ENCODE data around the gene AGGF1.

Gene AGGF1

DNA sequence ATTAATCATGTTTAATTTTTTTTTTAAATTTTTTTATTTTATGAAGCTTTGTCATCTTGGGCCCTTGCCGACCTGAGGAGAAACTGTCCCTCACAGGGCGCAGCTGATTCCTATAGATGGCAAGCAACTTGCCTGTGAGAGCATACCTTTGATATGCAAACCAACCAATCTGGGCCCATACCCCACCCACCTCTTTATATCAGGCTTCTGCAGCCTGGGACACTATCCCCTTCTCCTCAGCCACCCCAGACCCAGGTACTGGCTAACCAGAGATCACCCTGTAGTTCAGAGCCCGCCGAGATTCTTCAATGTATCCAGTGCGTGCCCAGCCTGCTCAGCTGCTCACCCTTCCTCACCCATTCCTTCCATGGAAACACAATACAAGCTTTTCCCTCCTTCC lies 18.7 kb upstream of the AGGF1 start:
- no peak overlapping the region for H2AFZ ChIP-seq (ENCODE audit: low read length)
- H3K4me3 ChIP-seq (ENCODE audit: low read depth, low read length, poor library complexity, severe bottlenecking), result no peak overlapping the region
- no peaks in the 10 kb centered on the region for H3K27me3 ChIP-seq (ENCODE audit: insufficient read depth, low read length)
- no peaks in the 10 kb centered on the region for H3K9me2 ChIP-seq (ENCODE audit: low read depth, low read length)
- TF ChIP-seq, protein P1, sequence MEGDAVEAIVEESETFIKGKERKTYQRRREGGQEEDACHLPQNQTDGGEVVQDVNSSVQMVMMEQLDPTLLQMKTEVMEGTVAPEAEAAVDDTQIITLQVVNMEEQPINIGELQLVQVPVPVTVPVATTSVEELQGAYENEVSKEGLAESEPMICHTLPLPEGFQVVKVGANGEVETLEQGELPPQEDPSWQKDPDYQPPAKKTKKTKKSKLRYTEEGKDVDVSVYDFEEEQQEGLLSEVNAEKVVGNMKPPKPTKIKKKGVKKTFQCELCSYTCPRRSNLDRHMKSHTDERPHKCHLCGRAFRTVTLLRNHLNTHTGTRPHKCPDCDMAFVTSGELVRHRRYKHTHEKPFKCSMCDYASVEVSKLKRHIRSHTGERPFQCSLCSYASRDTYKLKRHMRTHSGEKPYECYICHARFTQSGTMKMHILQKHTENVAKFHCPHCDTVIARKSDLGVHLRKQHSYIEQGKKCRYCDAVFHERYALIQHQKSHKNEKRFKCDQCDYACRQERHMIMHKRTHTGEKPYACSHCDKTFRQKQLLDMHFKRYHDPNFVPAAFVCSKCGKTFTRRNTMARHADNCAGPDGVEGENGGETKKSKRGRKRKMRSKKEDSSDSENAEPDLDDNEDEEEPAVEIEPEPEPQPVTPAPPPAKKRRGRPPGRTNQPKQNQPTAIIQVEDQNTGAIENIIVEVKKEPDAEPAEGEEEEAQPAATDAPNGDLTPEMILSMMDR (IDR thresholded peaks at IDR 0.05; ENCODE audit: low read length), result no peak
- no peak for TF ChIP-seq EZH2 (IDR thresholded peaks at IDR 0.05; ENCODE audit: borderline replicate concordance, low read length)
- H3K4me1 ChIP-seq (ENCODE audit: insufficient read depth, low read length, severe bottlenecking), result no peaks in the 10 kb centered on the region
- no peak overlapping the region for H3K27ac ChIP-seq (ENCODE audit: low read depth, low read length, poor library complexity, severe bottlenecking)
- no peak overlapping the region for H3K4me2 ChIP-seq (ENCODE audit: low read length)
- no peaks in the 10 kb centered on the region for H3F3A ChIP-seq (ENCODE audit: insufficient read depth, low read length)
- H4K20me1 ChIP-seq (ENCODE audit: insufficient read depth, low read length), result no peaks in the 10 kb centered on the region
- no peaks in the 10 kb centered on the region for H3K79me2 ChIP-seq (ENCODE audit: insufficient read depth, low read length)
- H3K9me3 ChIP-seq (ENCODE audit: low read length), result no peaks in the 10 kb centered on the region
- H3K9ac ChIP-seq (ENCODE audit: low read length), result no peak overlapping the region
- no peaks in the 10 kb centered on the region for H3K36me3 ChIP-seq (ENCODE audit: insufficient read depth, low read length)

DNA sequence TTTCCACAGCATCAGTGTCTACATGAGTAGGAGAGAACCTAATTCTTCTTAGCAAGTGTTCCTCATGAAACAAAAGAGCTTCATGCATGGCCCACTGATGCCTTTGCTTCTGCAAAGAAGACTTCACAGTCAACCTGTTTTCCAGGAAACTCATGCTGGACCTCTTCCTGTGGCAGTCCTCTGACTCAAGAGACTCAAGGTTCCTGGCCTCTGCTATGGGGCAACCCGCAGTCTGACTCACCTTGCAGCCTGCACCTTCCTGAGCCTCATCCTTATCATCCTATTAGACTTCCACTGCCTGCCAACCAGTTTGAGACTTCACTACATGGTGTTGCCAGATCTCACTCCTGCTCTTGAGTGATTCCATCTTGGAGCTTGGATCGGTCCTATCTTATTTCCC lies 17.6 kb upstream of the AGGF1 start:
- no peak overlapping the region for H3K4me3 ChIP-seq (ENCODE audit: low read depth, low read length, poor library complexity, severe bottlenecking)
- H3K4me1 ChIP-seq (ENCODE audit: insufficient read depth, low read length, severe bottlenecking), result no peaks in the 10 kb centered on the region
- H3K36me3 ChIP-seq (ENCODE audit: insufficient read depth, low read length), result no peaks in the 10 kb centered on the region
- H3F3A ChIP-seq (ENCODE audit: insufficient read depth, low read length), result no peaks in the 10 kb centered on the region
- H3K9ac ChIP-seq (ENCODE audit: low read length), result no peak overlapping the region
- H3K79me2 ChIP-seq (ENCODE audit: insufficient read depth, low read length), result no peaks in the 10 kb centered on the region
- TF ChIP-seq EZH2 (IDR thresholded peaks at IDR 0.05; ENCODE audit: borderline replicate concordance, low read length), result no peak
- TF ChIP-seq, protein P1 (IDR thresholded peaks at IDR 0.05; ENCODE audit: low read length), result no peak
- no peaks in the 10 kb centered on the region for H4K20me1 ChIP-seq (ENCODE audit: insufficient read depth, low read length)
- H2AFZ ChIP-seq (ENCODE audit: low read length), result no peak overlapping the region
- H3K27ac ChIP-seq (ENCODE audit: low read depth, low read length, poor library complexity, severe bottlenecking), result no peak overlapping the region
- no peaks in the 10 kb centered on the region for H3K9me2 ChIP-seq (ENCODE audit: low read depth, low read length)
- no peak overlapping the region for H3K4me2 ChIP-seq (ENCODE audit: low read length)
- H3K9me3 ChIP-seq (ENCODE audit: low read length), result no peaks in the 10 kb centered on the region
- no peaks in the 10 kb centered on the region for H3K27me3 ChIP-seq (ENCODE audit: insufficient read depth, low read length)

DNA sequence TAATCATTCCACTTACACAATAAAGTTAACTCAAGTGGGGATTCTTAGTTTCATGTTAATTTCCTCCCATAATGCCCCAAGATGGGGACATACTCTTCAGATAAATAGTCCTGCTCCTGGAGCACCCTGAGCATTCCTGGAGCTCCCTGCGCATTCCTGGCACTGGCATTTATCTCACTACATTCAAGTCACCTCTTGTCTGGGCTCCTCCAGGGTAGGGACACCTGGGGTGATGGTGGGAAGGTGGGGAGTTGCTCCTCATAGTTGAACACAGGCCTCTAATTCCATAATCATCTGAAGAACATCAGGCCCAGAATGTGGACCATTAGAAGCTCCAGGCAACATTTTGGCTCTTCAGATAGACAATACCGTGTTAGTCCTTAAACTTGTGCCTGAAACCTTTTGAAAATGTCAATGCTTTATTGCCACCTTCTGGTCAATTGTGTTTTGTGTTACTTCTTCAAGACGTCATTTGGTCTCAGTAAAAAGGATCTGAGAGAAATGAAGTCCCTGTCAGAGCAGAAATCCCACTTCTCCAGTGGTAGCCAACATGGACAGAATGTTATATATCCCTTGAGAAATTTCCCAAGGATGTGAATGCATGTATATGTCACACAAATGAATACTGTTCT lies 14.2 kb upstream of the AGGF1 start:
- Histone ChIP-seq H3K4me3 (ENCODE audit: low read depth, low read length, poor library complexity, severe bottlenecking) (no peak overlapping the region), H3K9ac (ENCODE audit: low read length) (no peak overlapping the region), H3K36me3 (ENCODE audit: insufficient read depth, low read length) (no peaks in the 10 kb centered on the region), H3K4me2 (ENCODE audit: low read length) (no peak overlapping the region), H3K79me2 (ENCODE audit: insufficient read depth, low read length) (no peaks in the 10 kb centered on the region), H3K9me3 (ENCODE audit: low read length) (no peaks in the 10 kb centered on the region), H3K27me3 (ENCODE audit: insufficient read depth, low read length) (no peaks in the 10 kb centered on the region), H3K27ac (ENCODE audit: low read depth, low read length, poor library complexity, severe bottlenecking) (no peak overlapping the region), H4K20me1 (ENCODE audit: insufficient read depth, low read length) (no peaks in the 10 kb centered on the region), H2AFZ (ENCODE audit: low read length) (no peak overlapping the region), H3F3A (ENCODE audit: insufficient read depth, low read length) (no peaks in the 10 kb centered on the region), H3K4me1 (ENCODE audit: insufficient read depth, low read length, severe bottlenecking) (peaks cover 2% of the 10 kb centered on the region), H3K9me2 (ENCODE audit: low read depth, low read length) (no peaks in the 10 kb centered on the region)
- TF ChIP-seq EZH2 (IDR thresholded peaks at IDR 0.05; ENCODE audit: borderline replicate concordance, low read length), result no peak
- TF ChIP-seq, protein P1 (IDR thresholded peaks at IDR 0.05; ENCODE audit: low read length), result peak; percentile 63

All from OCI-LY1 (cell line).